EH (cell line): ENCODE results near the gene PRCD.

Source experiments
- DNase-seq: peaks from one replicate; pipeline ENCODE4 v3.0.0-alpha.2; 2015; ENCODE audit warnings: low read depth

The PRCD gene

DNA sequence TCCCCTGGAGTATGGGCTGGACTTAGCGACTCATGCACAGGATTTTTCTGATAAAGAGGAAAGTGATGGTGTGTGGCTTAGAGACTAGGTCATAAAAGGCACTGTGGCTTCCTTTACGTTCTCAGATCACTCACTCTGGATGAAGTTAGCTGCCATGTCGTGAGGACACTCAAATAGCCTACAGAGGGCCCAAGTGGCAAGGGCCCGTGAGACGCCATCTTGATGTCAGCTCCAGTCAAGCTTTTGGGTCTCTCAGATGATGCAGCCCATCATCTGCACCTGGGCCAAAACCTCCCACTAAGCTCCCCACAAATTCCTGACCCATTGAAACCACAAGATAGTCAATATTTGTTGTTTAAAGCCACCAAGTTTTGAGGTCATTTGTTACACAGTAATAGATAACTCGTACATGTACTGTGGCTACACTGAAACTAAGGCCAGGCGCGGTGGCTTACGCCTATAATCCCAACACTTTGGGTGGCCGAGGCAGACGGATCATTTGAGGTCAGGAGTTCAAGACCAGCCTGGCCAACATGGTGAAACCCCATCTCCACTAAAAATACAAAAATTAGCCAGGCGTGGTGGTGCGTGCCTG is 31.1 kb downstream of the PRCD start:
- DNase-seq: no peak

DNA sequence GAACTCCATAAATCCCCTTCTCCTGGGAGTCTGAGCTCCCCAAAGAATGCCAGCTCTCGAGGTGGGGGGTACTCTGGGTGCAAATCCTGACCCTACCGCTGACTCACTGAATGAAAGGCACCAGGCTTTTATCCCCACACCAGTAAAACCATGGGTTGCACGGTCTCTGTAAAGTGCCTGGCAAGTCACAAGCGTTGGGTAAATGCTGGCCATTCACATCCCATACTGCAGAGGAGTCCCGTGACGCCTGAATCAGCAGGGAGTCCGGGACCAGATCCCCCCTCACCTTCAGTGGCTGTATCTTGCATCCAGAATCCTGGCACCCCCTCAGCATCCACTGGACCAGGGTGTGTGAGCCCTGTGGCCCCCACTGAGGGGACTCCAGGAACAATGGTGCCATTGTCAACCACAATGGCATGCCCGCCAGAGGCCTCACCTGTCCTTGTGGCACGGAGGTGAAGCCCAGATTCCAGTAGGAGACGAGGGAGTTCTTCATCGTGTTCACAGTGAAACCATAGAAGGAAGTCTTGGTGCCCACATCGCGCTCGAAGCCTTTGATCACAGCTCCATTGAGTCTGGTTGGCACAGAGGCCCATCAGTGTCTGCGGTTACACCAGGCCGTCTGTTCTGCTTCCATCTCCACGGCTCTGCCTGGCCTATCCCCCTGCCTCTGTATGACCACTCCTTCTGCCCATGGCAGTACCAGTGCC is 32.5 kb downstream of the PRCD start:
- DNase-seq: no peak

DNA sequence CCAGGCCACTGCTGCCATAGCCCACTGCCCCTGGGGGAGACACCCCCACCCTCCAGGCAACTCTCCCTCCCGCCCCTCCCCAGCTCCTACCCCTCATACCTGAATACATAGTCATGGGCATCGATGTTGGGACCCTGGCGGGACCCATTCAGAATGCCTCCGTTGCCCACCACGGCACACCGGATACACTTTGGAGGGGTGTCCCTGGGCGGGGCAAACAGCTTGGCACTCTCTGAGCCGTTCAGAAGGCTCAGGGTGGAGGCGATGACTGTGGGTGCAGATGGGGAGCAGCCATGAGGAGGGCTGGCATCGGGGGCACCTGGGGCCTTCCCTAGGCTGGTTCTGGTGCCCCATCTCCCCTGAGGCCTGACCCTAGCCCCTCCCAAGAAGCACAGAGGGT is 33.3 kb downstream of the PRCD start:
- DNase-seq: no peak

DNA sequence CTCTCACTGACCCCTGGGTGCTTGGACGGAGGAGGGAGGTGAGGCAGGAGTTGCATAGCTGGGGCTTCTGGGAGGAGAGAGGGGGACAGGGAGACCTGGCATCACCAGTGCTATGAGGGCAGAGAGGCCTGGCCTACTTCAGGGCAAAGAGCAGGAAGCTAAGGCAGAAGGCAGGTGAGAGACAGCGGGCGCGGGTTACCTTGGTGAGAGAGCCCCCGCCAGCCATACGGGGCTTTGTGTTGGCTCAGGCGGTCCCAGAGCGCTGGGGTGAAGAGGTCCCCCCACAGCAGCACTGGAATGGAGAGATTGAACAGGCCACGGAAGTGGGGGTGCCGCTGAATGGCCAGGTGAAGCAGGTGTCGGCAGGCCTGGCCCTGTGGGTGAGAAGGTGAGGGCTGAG is 34.3 kb downstream of the PRCD start:
- DNase-seq: no peak

DNA sequence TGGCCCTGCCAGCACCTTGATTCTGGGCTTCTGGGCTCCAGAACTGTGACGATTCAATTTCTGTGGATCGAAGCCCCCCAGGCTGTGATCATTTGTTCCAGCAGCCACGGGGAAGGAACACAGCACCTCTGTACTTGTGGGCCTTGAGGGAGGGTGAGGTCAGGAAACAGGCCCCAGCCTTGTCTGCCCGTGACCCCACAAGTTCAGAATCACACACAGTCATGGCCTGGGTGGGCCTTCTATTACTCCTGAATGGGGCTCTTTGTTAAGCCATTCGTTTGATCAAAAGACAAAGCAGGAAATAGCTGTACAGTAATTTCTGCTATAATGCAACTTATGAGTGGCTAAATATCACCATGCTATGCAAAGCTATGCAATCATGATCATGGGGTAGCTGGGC is 35.7 kb downstream of the PRCD start:
- no peak for DNase-seq

DNA sequence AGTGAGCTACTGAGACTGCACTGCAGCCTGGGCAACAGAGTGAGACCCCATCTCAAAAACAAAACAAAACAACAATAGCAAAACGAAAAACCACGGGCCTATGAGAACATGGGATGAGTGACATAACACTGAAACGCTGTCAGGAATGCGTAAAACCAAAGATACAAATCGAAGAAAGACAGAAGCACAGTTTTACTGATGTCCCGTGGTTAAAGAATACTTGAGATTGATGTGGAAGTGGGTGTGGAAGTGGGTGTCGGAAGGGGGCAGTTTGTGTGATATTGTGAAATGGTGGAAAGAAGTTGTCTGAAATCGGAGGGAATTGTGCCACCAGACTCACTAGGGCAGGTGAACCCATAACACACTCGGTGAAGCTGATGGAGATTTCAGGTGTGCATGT is 36.3 kb downstream of the PRCD start:
- DNase-seq: no peak

DNA sequence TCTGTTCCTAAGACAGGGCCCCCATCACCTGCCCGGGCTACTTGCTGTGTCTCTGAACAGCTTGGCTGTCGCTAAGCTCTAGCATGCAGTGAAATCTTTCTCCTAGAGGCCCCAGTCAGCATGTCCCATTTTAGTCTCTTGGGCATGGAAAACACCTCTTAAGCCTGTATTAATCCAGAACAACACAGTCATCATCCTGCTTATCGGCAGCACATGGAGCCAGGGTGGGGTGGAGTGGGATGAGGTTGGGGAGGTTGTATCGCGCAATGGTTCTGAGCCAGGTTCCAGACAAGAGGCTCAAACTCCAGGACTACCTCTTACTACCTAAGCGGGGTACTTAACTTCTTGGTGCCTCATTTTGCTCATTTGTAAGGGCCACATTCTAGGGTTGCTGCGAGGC is 38.0 kb downstream of the PRCD start:
- no peak for DNase-seq

DNA sequence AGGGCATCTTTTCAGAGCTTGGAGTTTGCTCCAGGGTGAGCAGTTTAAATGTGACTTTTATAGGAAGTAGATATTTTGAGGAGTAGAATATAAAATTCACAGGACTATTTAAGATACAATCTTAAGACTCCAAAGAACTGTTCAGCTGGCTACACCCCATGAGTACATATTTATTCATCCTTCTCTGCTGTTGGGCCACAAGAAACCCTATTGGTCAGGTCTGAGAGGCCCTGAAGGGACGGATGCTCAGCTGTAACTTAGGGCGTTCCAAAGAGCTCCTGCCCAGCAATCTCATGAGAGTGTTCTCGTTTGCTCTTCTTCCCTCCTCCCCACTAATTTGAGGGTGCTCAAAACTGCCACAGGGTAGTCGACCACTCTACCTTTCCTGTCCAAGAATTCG is 38.5 kb downstream of the PRCD start:
- peak; percentile 68 for DNase-seq

DNA sequence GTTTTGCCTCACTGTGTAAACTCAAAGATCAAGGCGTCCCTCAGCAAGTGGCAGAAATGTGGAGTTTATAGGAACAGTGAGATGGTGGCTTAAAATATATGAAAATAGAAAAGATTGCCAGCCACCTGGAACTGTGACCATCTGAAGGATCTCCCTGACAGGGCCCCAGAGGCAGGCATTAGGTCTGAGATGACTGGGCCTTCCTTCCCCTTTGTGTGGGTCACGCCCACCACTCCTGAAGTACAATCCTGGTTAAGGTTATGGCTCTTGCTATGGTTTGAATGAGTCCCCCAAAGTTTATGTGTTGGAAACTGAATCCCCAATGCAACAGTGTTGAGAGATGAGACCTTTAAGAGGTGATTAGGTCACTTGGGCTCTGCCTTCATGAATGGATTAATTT is 39.4 kb downstream of the PRCD start:
- DNase-seq: no peak

DNA sequence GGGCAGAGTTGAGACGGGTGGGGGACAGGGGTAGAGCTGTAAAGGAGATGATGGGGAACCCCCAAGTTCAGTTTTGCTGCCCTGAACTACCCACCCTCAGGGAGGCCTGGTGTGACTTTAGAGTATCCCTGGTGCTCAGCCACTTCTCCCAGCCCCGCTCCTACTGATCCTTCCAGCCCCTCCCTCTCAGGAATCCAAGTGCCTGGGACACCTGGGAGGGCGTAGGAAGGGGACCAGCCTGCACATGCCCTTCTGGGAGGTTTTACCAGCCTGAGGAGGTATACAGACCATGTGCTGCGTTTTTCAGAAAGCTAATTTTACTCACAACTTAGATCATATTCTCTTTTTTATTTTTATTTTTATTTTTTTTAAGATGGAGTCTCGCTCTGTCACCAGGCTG is 41.7 kb downstream of the PRCD start:
- no peak for DNase-seq

DNA sequence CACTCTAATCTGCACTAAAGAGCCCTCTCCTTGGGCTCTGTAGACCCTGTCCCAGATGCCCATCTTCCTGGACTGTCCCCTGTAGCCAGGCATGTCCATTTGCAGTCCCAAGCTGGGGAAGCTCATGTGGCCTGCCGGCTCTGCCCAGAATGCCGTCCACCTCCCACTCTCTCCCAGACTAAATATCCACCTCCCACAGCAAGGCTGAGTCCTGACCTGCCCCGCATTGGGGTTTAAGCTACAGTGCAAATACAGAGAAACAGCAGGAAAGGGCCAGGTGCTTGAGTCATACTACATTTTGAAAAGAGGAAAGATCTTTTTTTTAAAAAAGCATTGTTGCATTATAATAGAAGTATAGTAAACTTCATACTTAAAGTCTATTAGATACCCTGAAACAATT is 42.8 kb downstream of the PRCD start:
- DNase-seq: no peak

DNA sequence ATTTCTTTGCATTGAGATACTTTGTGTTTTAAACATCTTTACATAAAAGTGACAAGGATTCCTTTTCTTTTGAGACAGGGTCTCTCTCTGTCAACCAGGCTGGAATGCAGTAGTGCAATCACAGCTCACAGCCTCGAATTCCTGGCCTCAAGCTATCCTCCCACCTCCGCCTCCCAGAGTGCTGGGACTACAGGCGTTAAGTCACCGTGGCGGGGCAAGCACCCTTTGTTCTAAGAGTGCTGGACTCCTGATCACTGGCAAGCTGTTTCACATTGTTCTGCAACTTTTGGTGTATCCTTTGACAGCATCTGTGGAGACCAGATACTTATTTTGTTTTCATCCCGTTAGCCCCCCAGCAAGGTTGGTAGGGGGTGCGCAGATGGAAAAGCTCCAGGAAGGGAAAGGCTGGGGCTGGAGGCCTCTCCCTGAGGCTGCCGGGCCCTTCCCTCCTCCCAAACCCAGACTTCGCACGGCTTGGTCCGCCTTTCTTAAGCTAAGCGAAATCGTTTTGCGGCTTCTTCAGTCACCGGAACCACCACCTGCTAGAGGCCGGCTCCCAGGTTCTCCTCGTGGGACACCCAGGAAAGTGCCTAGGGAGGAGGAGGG is 44.7 kb downstream of the PRCD start:
- no peak for DNase-seq

DNA sequence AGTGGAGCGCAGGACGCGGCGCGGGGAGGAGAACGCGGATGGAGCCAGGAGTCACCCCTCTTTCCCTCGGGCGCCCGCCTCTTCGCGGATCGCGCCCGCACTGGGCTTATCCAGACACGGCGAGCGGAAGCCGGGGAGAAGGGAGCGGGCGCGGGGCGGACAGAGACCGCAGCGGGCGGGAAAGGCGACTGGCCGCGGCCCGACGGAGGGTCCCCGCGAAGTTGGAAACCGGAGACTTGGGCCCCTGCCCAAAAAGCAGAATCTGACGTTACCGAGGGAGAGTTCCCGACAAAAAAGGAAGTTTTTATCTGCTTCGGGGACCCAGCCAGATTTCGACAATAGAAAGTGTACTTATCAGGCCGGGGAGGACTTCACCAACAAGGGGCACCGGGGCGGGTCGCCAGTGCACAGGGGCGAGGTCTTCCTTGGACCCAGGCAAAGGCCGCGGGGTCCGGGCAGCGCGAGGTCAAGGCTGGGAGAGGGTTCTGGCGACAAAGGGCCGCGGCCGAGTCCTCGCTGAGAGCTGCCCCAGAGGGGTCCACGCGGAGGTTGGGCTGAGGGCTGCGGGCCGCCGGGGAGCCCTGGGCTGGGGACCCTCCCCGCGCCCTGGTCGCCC is 45.3 kb downstream of the PRCD start:
- DNase-seq: peak; percentile 25

DNA sequence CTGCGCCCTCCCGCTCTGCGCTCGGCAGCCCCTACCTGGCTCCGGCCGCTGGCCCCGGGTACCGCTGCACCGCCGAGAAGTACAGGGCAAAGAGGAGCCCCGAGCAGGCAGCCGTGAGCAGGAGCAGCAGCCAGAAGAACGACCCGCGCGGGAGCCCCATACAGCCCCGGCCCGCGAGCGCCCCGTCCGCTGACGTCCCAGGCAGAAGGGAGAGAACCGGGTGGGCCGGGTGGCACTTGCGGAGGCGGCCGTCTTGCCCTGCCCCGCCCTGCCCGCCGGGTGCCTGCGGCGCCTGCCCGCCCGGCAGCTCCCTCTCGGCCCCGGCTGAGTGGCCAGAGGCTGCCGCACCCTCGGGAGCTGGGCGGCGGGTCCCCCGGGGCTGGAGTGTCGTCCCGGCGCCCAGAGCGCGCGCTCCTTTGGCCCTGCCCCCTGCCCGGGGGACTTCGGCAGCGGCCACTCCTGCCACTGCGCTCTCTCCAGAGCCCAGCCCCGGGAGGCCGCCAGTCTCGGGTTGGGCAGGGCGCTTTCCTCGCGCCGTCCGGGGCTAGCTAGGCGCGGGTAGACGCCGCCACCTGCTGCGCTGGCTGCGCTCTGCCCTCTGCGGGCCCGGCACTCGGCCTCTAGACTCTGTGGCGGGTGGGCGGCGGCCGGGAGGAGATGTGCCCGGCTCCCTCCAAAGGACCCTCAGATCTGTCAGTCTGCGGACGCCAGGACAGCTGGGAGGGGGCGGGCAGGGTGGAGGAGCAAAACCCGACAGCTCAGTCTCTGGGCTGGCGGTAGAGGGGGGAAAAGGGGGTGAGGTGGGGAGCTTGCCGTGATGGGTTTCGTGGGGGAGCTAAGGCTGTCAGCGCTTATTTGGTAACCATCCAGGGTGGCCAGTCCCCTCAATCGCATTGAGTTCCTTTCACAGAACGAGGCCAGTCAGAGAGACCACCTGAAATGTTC is 46.1 kb downstream of the PRCD start, which contains the start of gene ST6GALNAC2:
Gene ST6GALNAC2, minus strand, starts transcription at position 212 of the 945 bp plus-strand sequence. Its CDS starts 52 bp downstream, at position 160.
- DNase-seq: peak; percentile 67

DNA sequence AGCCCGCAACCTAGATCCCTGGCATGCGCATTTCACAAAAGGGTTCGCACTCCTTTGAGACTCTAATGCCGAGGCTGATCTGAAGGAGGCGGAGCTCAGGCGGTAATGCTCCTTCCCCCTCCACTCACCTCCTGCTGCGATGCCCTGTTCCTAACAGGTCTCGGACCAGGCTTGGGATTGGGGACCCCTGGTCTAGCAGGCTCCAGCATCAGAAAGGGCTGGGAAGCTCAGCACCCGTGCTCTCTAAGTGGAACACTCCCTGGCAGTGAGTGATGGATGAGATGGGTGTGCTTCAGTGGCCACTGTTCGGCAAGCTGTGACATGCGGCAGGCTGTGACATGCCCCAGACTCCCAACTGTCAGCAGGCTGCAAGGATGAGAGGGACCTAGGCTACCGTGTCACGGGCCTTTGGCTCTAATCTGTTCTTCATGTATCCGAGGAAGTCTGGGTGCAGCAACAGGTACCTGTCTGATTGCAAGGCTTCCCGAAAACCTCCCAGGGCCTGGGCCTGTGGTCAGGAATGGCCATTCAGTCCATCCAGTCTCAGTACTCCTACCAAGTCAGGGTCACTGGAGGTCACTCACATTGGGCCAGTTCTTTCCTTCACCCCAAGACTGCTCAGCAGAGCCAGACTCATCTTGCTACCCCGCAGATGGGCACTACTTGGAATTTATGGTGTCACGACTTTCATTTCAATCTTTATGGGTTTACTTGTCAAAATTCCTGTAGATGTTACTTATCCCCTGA is 47.1 kb downstream of the PRCD start:
- DNase-seq: no peak

DNA sequence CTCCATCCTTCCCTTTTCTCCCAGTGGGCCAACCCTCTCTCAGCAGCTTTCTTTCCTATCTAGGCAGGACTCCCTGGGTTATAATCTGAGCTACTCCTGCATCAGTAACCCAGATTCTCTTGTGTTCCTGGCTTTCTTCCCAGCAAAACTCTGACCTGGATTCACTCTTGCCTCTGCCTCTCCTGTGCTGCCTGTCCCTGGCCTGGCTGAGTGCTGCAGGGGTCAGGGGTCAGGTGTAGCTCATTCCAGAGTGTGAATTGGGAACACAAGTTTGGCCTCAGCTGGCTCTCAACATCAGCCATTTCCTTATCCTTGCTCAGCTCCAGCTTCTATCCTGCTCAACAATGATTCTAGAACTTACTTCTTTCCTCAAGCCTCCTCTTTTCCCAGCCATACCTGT is 48.3 kb downstream of the PRCD start:
- DNase-seq: no peak

DNA sequence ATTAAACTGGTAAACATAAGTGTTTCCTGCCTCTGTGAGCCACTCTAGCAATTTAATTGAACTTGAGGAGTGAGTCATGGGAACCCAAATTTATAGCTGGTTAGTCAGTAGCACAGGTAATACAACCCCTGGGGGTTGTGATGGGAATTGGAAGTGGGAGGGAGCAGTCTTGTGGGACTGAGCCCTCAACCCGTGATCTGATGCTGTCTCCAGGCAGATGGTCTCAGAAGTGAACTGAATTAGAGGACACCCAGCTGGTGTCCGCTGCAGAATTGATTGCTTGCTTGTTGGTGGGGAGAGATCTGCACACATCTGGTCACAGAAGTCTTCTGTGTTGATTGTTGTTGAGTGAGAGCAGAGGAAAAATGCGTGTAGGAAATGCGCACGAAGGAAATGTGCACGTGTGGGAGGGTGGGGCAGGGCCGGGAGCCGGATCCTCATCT is 53.6 kb downstream of the PRCD start:
- DNase-seq: peak; percentile 18

DNA sequence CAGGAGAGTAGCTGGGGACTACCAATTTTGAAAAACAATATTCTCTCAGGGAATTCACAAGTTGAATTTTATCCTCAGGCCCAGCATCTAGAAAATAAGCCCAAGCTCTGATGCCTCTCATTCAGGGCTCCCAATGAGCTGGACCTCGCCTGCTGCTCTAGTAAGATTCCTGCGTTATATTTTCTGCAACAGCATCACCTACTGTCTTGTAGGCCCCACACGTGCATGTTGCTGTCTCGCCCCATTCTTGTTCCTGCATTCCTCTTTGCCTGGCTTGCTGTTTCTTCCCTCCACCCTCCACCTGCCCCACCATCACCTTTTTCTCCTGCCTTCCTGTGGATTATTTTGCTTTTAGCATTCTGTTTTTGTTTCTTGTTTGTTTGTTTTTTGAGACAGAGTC is 54.1 kb downstream of the PRCD start:
- no peak for DNase-seq

DNA sequence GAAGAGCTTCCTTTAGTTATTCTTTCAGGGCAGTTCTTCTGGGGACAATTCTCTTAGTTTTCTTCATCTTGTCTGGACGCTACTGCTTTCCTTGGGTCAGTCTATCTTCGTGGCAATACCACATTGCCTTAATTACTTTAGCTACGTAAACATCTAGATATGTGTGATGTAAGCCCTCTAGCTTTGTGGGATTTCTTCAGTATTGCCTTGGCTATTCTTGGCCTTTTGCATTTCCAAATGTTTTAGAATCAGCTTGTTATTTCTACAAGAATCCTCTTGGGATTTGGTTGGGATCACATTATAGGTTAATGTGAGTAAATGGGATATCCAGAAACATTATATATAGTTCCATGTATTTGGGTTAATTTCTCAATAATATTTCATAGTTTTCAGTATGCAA is 54.8 kb downstream of the PRCD start:
- no peak for DNase-seq
